Right lobe of liver (tissue), 6 donors: Measurements from ENCODE around the gene INHBE. TPM values are rescaled to one million over a fixed set of nuclear protein-coding genes. Genes with fewer than 3 reads are reported as not detected.
"Not testable (repeated sequence)": the region's sequence is repeated elsewhere in the genome, so short reads cannot be mapped to it uniquely, and the experiment has no call there.

ENCODE experiments used
- ATAC-seq, 4 donors: fragments of 200-7000 bp; cut with Tn5 transposase; one replicate each; pipeline ENCODE4 v1.9.1; 2020; ENCODE audit warnings: mild to moderate bottlenecking in 4 of 4, moderate library complexity in 4 of 4
- DNase-seq, 3 donors: peaks; one replicate each; pipeline ENCODE4 v3.0.0-alpha.2; 2020
- H3K27ac ChIP-seq, 3 donors: fragments of 200-600 bp; one replicate each; pipeline ENCODE4 v1.8.0; 2022
- H3K27me3 ChIP-seq, 2 donors: fragments of 200-600 bp; one replicate each; pipeline ENCODE4 v1.8.0; 2022
- H3K36me3 ChIP-seq, 4 donors: fragments of 200-600 bp; sonication (generic) in 1 of 4; one replicate each; pipeline versions ENCODE4 v1.5.1 to v1.8.0; 2017 to 2022; ENCODE audit warnings: control low read depth in 1 of 4
- H3K4me1 ChIP-seq, 4 donors: fragments of 200-600 bp; sonication (generic) in 1 of 4; one replicate each; pipeline versions ENCODE4 v1.5.1 to v1.8.0; 2017 to 2022; ENCODE audit warnings: control low read depth in 1 of 4
- H3K4me3 ChIP-seq, 3 donors: fragments of 200-600 bp; one replicate each; pipeline ENCODE4 v1.8.0; 2022
- H3K9me3 ChIP-seq, 4 donors: fragments of 200-600 bp; sonication (generic) in 1 of 4; one replicate each; pipeline versions ENCODE4 v1.5.1 to v1.8.0; 2017 to 2022; ENCODE audit warnings: control low read depth in 1 of 4
- POLR2A ChIP-seq: fragments of 450-650 bp; IDR thresholded peaks from one replicate; pipeline ENCODE4 v1.6.1; 2017; ENCODE audit warnings: antibody characterized with exemption, mild to moderate bottlenecking
- WGBS: methylation state at CpG from one replicate; pipeline ENCODE4 v1.1.6; 2018; ENCODE audit warnings: low coverage, low lambda C conversion rate; ENCODE audit not compliant: insufficient coverage; ENCODE audit errors: missing lambda C conversion rate; 5-methylcytosine and 5-hydroxymethylcytosine counted together
- intact Hi-C, 2 donors: fragments of 100-400 bp; cut with DNase I; formaldehyde crosslinking; loops; one replicate each; pipeline versions ENCODE4 v1.11.2 to v1.14.1; 2022
- long read RNA-seq: library from polyadenylated mRNA; unstranded; transcript quantifications from one replicate; pipeline ENCODE4 v2.0.0, GENCODE V29; 2019
- total RNA-seq, 6 experiments: library from RNA; depleted of rRNA in 2 of 6; stranded (reverse); fragments of >200 nt in 2 of 6; fragmentation: NEBNext Ultra II Directional in 3 of 6; extraction: Animal tissue kit (Norgen Biotek cat#: 25700) in 3 of 6; gene quantifications; one replicate each; pipeline versions ENCODE4 v1.1.0 to v1.2.4, GENCODE V29; 2016 to 2023
- TF ChIP-seq, protein P1 (sequence below), 4 donors: fragments of 200-600 bp in 3 of 4; fragments of 450-650 bp in 1 of 4; IDR thresholded peaks; one replicate each; pipeline versions ENCODE4 v1.5.1 to v1.8.0; 2016 to 2022; ENCODE audit warnings: antibody characterized with exemption in 4 of 4, mild to moderate bottlenecking in 2 of 4
- donor health status: DM: no; HTN: yes; CAD: no.
- donor health status: DM: no; HTN: no; CAD: no.
- donor health status: DM: no; HTN: no; CAD: no.
- donor health status: DM: no; HTN: yes; CAD: no.
- donor health status: DM: no; HTN: yes; CAD: no.

The INHBE gene, protein sequence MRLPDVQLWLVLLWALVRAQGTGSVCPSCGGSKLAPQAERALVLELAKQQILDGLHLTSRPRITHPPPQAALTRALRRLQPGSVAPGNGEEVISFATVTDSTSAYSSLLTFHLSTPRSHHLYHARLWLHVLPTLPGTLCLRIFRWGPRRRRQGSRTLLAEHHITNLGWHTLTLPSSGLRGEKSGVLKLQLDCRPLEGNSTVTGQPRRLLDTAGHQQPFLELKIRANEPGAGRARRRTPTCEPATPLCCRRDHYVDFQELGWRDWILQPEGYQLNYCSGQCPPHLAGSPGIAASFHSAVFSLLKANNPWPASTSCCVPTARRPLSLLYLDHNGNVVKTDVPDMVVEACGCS
- total RNA-seq = 100 to 1,000 TPM in 4 of 6 experiments, 10 to 100 TPM in 2; 17.4 to 302 (median 150) TPM
- long read RNA-seq = 0 reads

DNA sequence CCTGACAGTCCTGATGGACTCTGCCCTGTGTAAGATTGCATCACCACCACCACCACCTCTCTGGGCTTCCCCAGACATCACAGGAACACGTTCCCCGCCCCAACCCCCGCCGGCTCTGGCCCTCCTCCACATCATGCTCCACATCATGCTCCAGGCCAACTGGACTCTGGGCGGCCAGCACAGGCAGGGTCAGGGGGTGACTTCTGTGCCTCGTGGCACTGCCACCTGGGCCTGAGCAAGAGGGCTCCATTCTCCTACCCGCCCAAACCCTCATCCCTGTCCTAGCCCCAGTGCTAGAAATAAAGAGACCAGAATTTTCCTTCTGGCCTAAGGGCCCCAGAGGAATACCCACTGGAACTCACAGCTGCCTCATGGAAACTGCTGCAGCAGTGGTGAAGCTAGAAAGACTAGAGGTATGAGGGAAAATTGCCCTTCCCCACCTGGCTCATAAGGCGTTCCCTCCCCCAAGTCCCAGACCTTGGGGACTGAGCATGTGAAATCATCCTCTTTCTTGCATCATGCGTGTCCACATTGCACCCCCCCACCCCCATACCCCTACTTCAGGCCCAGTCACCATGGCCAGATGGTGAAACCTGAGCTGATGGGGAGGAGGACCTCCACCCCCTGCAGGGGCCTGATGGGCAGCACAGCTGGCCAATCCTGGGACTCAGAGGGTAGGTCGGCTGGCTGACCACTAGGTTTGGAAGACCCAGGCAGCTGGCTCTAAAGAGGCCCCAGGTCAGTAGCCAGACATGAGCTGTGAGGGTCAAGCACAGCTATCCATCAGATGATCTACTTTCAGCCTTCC, at the start of gene INHBE:
INHBE (plus strand) TSS at position 742 of the 808 bp plus-strand sequence. CDS start 230 bp downstream, outside the sequence.
- Histone ChIP-seq H3K27me3 (no peaks in the 10 kb centered on the region), H3K9me3 (no peaks in the 10 kb centered on the region), H3K4me1 (peaks cover 0 to 72% (median 21%) of the 10 kb centered on the region in 4 donors), H3K4me3 (peak within 1 kb of the TSS; percentile 64 to 77 (median 66)), H3K27ac (peak within 1 kb of the TSS; percentile 83 to 87 (median 85)), H3K36me3 (no peaks in the 10 kb centered on the region)
- DNase-seq = peak; percentile 94 to 98 (median 95)
- TF ChIP-seq, protein P1, sequence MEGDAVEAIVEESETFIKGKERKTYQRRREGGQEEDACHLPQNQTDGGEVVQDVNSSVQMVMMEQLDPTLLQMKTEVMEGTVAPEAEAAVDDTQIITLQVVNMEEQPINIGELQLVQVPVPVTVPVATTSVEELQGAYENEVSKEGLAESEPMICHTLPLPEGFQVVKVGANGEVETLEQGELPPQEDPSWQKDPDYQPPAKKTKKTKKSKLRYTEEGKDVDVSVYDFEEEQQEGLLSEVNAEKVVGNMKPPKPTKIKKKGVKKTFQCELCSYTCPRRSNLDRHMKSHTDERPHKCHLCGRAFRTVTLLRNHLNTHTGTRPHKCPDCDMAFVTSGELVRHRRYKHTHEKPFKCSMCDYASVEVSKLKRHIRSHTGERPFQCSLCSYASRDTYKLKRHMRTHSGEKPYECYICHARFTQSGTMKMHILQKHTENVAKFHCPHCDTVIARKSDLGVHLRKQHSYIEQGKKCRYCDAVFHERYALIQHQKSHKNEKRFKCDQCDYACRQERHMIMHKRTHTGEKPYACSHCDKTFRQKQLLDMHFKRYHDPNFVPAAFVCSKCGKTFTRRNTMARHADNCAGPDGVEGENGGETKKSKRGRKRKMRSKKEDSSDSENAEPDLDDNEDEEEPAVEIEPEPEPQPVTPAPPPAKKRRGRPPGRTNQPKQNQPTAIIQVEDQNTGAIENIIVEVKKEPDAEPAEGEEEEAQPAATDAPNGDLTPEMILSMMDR (IDR thresholded peaks at IDR 0.05) = peak in 2 of 4 donors; percentile 12 to 16
- peak; percentile 94 for TF ChIP-seq POLR2A
- ATAC-seq = peak; percentile 34 to 68 (median 56)
- intact Hi-C loops = loop anchor here in 1 of 2 donors (2.0 kb wide), 1 partner anchor 20 kb away; the partner anchor contains the start of gene INHBC
- WGBS = 18% methylated on average over 2 of the region's 10 CpGs

DNA sequence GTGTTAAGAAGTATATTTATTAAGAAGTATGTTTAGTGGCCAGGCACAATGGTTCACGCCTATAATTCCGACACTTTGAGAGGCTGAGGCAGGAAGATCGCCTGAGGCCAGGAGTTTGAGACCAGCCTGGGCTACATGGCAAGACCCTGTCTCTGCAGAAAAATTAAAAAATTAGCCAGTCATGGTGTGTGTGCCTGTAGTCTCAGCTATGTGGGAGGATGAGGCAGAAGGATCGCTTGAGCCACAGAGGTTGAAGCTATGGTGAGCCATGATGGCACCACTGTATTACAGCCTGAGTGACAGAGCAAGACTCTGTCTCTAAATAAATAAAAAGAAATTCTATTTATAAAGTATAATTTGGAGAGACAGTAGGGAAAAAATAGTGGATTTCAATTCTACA, 44.6 kb upstream of the INHBE start:
- intact Hi-C loops = no loop called here
- 100% methylated on average over 4 of the region's 4 CpGs for WGBS
- DNase-seq (no peak), ATAC-seq (no peak)
- Histone ChIP-seq H3K27ac (no peak overlapping the region), H3K27me3 (no peaks in the 10 kb centered on the region), H3K9me3 (no peaks in the 10 kb centered on the region), H3K4me3 (no peak overlapping the region), H3K4me1 (no peaks in the 10 kb centered on the region), H3K36me3 (no peaks in the 10 kb centered on the region)
- TF ChIP-seq, protein P1 (IDR thresholded peaks at IDR 0.05) = no peak
- TF ChIP-seq POLR2A = no peak

DNA sequence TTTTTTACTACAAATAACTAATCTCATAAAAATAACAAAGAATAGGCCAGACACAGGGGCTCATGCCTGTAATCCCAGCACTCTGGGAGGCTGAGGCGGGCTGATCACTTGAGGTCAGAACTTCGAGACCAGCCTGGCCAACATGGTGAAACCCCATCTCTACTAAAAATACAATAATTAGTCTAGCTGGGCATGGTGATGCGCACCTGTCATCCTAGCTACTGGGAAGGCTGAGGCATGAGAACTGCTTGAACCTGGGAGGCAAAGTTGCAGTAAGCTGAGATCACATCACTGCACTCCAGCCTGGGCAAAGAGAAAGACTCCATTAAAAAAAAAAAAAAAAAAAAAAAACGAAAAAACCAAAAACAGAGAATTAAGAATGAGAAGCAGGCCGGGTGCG, 40.9 kb upstream of the INHBE start:
- H3K27me3 ChIP-seq, ATAC-seq, H3K4me3 ChIP-seq, intact Hi-C loops, H3K27ac ChIP-seq, DNase-seq, H3K9me3 ChIP-seq, H3K36me3 ChIP-seq: not testable (repeated sequence)
- 92% methylated on average over 6 of the region's 6 CpGs for WGBS
- H3K4me1 ChIP-seq = peaks cover 0 to 19% (median 3%) of the 10 kb centered on the region in 4 donors

DNA sequence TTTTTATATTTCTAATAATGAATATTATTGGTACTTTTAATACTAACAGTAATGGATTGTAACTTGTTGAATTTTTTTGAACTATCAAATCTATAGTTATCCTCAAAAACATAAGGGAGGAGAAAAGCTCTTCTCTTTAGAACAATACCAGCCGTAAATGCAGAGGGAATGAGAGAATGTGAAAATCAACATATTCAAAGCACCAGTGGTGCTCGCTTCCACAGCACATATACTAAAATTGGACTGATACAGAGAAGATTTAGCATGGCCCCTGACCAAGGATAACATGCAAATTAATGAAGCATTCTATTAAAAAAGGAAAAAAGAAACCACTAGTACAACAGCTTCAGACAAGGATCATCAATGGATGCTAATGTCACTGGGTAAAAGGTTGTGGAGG, 40.0 kb upstream of the INHBE start:
- no peak overlapping the region for H3K27ac ChIP-seq
- H3K36me3 ChIP-seq = no peaks in the 10 kb centered on the region
- H3K9me3 ChIP-seq = no peaks in the 10 kb centered on the region
- H3K4me3 ChIP-seq = no peak overlapping the region
- TF ChIP-seq, protein P1 (IDR thresholded peaks at IDR 0.05) = no peak
- TF ChIP-seq POLR2A = no peak
- no peaks in the 10 kb centered on the region for H3K27me3 ChIP-seq
- ATAC-seq (no peak), DNase-seq (no peak)
- WGBS = 87% methylated on average over 2 of the region's 2 CpGs
- H3K4me1 ChIP-seq = peaks cover 0 to 19% (median 4%) of the 10 kb centered on the region in 4 donors
- intact Hi-C loops = no loop called here
